IMR-90 (cell line): ENCODE measurements around the gene CCDC141. TPM values are rescaled to one million over a fixed set of nuclear protein-coding genes. Genes with fewer than 3 reads are reported as not detected.

ENCODE experiments used
- ATAC-seq: fragments of 200-7000 bp; cut with Tn5 transposase; 2 replicates; pipeline ENCODE4 v1.9.1; 2020; ENCODE audit warnings: low read depth, mild to moderate bottlenecking, moderate library complexity
- BruUV-seq: library from RNA; stranded (reverse); fragments of 400-500 nt; replicated peaks from 2 replicates; lab custom pipeline; 2021; lab: Mats Ljungman, UMichigan
- CTCF ChIA-PET: fragments of 300-600 bp; formaldehyde crosslinking; extraction: SDS; loops from one replicate; lab custom pipeline; 2021; ENCODE audit warnings: antibody characterized with exemption; lab: Yijun Ruan, JAX
- POLR2A ChIA-PET: fragments of 300-600 bp; sonication (Branson Sonifier 250); formaldehyde crosslinking; loops from one replicate; lab custom pipeline; 2022; ENCODE audit warnings: antibody characterized with exemption; ENCODE audit not compliant: unreplicated experiment; lab: Charles Lee
- DNase-seq: peaks from one replicate; pipeline ENCODE4 v3.0.0; 2013
- H2AFZ ChIP-seq: replicated peaks from 2 replicates; pipeline ENCODE3; 2013; ENCODE audit warnings: low read length, mild to moderate bottlenecking; ENCODE audit not compliant: poor library complexity
- H2AK5ac ChIP-seq: 2 replicates; pipeline ENCODE4 v1.6.1; 2013; ENCODE audit warnings: low read depth, low read length, inconsistent platforms
- H2AK9ac ChIP-seq: replicated peaks from 2 replicates; pipeline ENCODE3; 2013; ENCODE audit warnings: mild to moderate bottlenecking, low read depth, low read length, moderate library complexity; ENCODE audit not compliant: poor library complexity
- H2BK120ac ChIP-seq: 2 replicates; pipeline ENCODE4 v1.6.1; 2013; ENCODE audit warnings: low read depth, low read length, inconsistent platforms
- H2BK15ac ChIP-seq: 3 replicates; pipeline ENCODE4 v1.6.1; 2013; ENCODE audit warnings: low read depth, low read length, inconsistent platforms
- H2BK20ac ChIP-seq: 2 replicates; pipeline ENCODE4 v1.6.1; 2013; ENCODE audit warnings: low read depth, mild to moderate bottlenecking, inconsistent platforms, low read length, moderate library complexity
- H2BK5ac ChIP-seq: 2 replicates; pipeline ENCODE4 v1.6.1; 2013; ENCODE audit warnings: mild to moderate bottlenecking, low read depth, low read length, inconsistent platforms; ENCODE audit not compliant: poor library complexity, severe bottlenecking
- H3K14ac ChIP-seq: replicated peaks from 2 replicates; pipeline ENCODE4 v1.6.1; 2013; ENCODE audit warnings: low read depth, low read length, inconsistent platforms
- H3K18ac ChIP-seq: 2 replicates; pipeline ENCODE4 v1.6.1; 2013; ENCODE audit warnings: low read depth, low read length, control low read depth
- H3K23ac ChIP-seq: 2 replicates; pipeline ENCODE4 v1.6.1; 2013; ENCODE audit warnings: low read depth, low read length, inconsistent platforms
- H3K27ac ChIP-seq: 2 replicates; pipeline ENCODE4 v1.5.1; 2013; ENCODE audit warnings: mild to moderate bottlenecking, control low read depth, low read length; ENCODE audit not compliant: insufficient read depth
- H3K27me3 ChIP-seq: 2 replicates; pipeline ENCODE4 v1.6.1; 2013; ENCODE audit warnings: low read length; ENCODE audit not compliant: control insufficient read depth, insufficient read depth
- H3K36me3 ChIP-seq: 2 replicates; pipeline ENCODE4 v1.6.1; 2013; ENCODE audit warnings: low read length, mixed read lengths; ENCODE audit not compliant: control insufficient read depth, insufficient read depth
- H3K4ac ChIP-seq: 2 replicates; pipeline ENCODE4 v1.6.1; 2013; ENCODE audit warnings: low read depth, low read length, inconsistent platforms
- H3K4me1 ChIP-seq: 2 replicates; pipeline ENCODE4 v1.6.1; 2013; ENCODE audit warnings: low read length, mixed read lengths; ENCODE audit not compliant: control insufficient read depth, insufficient read depth
- H3K4me2 ChIP-seq: 2 replicates; pipeline ENCODE4 v1.6.1; 2013; ENCODE audit warnings: low read depth, mild to moderate bottlenecking, control low read depth, low read length, moderate library complexity
- H3K4me3 ChIP-seq: 2 replicates; pipeline ENCODE4 v1.5.1; 2013; ENCODE audit warnings: low read depth, mild to moderate bottlenecking, control low read depth, low read length, moderate library complexity; ENCODE audit not compliant: insufficient read depth
- H3K56ac ChIP-seq: 2 replicates; pipeline ENCODE4 v1.6.1; 2013; ENCODE audit warnings: low read length, inconsistent platforms; ENCODE audit not compliant: insufficient read depth; ENCODE audit errors: extremely low read depth
- H3K79me1 ChIP-seq, 2 experiments: 2 replicates each; pipeline ENCODE4 v1.6.1; 2013; ENCODE audit warnings: low read length in 2 of 2, inconsistent platforms in 1 of 2, low read depth in 1 of 2
- H3K9ac ChIP-seq: 2 replicates; pipeline ENCODE4 v1.6.1; 2013; ENCODE audit warnings: low read depth, low read length, control low read depth
- H3K9me1 ChIP-seq: 2 replicates; pipeline ENCODE4 v1.6.1; 2013; ENCODE audit warnings: low read length, inconsistent platforms; ENCODE audit not compliant: insufficient read depth
- H3K9me3 ChIP-seq: 2 replicates; pipeline ENCODE4 v1.6.1; 2013; ENCODE audit warnings: low read length; ENCODE audit not compliant: control insufficient read depth, insufficient read depth
- H4K20me1 ChIP-seq: 2 replicates; pipeline ENCODE4 v1.6.1; 2013; ENCODE audit warnings: low read length, inconsistent platforms; ENCODE audit not compliant: insufficient read depth
- H4K5ac ChIP-seq: 2 replicates; pipeline ENCODE4 v1.6.1; 2013; ENCODE audit warnings: mild to moderate bottlenecking, low read depth, low read length, control low read depth
- H4K8ac ChIP-seq, 2 experiments: 2 replicates each; pipeline ENCODE4 v1.6.1; 2013; ENCODE audit warnings: low read depth in 2 of 2, low read length in 2 of 2, control low read depth in 1 of 2, inconsistent platforms in 1 of 2
- H4K91ac ChIP-seq: 2 replicates; pipeline ENCODE4 v1.6.1; 2013; ENCODE audit warnings: low read depth, low read length, inconsistent platforms; ENCODE audit not compliant: insufficient read depth
- CEBPB ChIP-seq: IDR thresholded peaks from 2 replicates; pipeline ENCODE4 v1.6.1; 2012; ENCODE audit warnings: low read depth, low read length, improper control_type of control experiment
- MAFK ChIP-seq: IDR thresholded peaks from 2 replicates; pipeline ENCODE4 v1.6.1; 2012; ENCODE audit warnings: low read depth, low read length, improper control_type of control experiment
- NFE2L2 ChIP-seq: fragments of 150-350 bp; IDR thresholded peaks from 2 replicates; pipeline ENCODE4 v1.6.1; 2016; ENCODE audit warnings: low read depth, mild to moderate bottlenecking, low read length
- RFX5 ChIP-seq: IDR thresholded peaks from 2 replicates; pipeline ENCODE4 v1.8.0; 2012; ENCODE audit warnings: low read depth, mild to moderate bottlenecking, low read length, moderate library complexity
- USF2 ChIP-seq: fragments of 150-350 bp; IDR thresholded peaks from 2 replicates; pipeline ENCODE4 v1.6.1; 2017; ENCODE audit warnings: mild to moderate bottlenecking, antibody characterized with exemption, low read length, low read depth
- WGBS, 2 experiments: methylation state at CpG; one replicate each; pipeline versions ENCODE4 v1.1.5 to v1.1.7; 2013; ENCODE audit warnings: missing lambda C conversion rate in 2 of 2; ENCODE audit not compliant: insufficient read length in 1 of 2; ENCODE audit errors: extremely low coverage in 2 of 2; 5-methylcytosine and 5-hydroxymethylcytosine counted together
- dilution Hi-C: fragments of 300-500 bp; cut with HindIII; formaldehyde crosslinking; loops from one replicate; pipeline ENCODE4 v1.14.3; 2018; ENCODE audit warnings: low sequenced_read_pairs; ENCODE audit not compliant: unreplicated experiment
- in situ Hi-C: fragments of 300-500 bp; cut with MboI; formaldehyde crosslinking; loops from 3 replicates; pipeline ENCODE4 v1.14.3; 2019; ENCODE audit warnings: low sequenced_read_pairs, inconsistent platforms, mixed read lengths
- intact Hi-C: fragments of 100-400 bp; cut with micrococcal nuclease; formaldehyde crosslinking; loops from 2 replicates; pipeline ENCODE4 v1.10.0; 2022
- polyA plus RNA-seq, 3 experiments: library from polyadenylated mRNA; depleted of rRNA; stranded (reverse); fragments of >200 nt; gene quantifications; 2 replicates each; pipeline ENCODE4 v1.2.3, GENCODE V29; 2012; ENCODE audit warnings: low replicate concordance in 1 of 3
- total RNA-seq: library from RNA; depleted of rRNA; stranded (reverse); fragments of >200 nt; gene quantifications from 2 replicates; pipeline ENCODE4 v1.2.3, GENCODE V29; 2012

Gene CCDC141
- total and polyA plus RNA-seq, 2 of the 4 experiments (the other 2 are of a cell fraction): not detected

GRCh38 chr2:178891959-178892485 lies 157.9 kb downstream of the CCDC141 start:
- Histone ChIP-seq H2BK120ac (no peak overlapping the region), H2AFZ (no peak overlapping the region), H4K91ac (no peak overlapping the region), H3K9me3 (no peaks in the 10 kb centered on the region), H3K4me1 (no peaks in the 10 kb centered on the region), H2AK9ac (no peak overlapping the region), H4K5ac (no peak overlapping the region), H3K14ac (no peak overlapping the region), H3K36me3 (no peaks in the 10 kb centered on the region), H4K20me1 (no peaks in the 10 kb centered on the region), H4K8ac (no peak overlapping the region), H3K27ac (no peak overlapping the region), H3K4me2 (no peak overlapping the region), H3K79me1 (no peaks in the 10 kb centered on the region), H3K56ac (no peak overlapping the region), H2BK20ac (no peak overlapping the region), H3K4ac (no peak overlapping the region), H3K27me3 (peaks cover 4% of the 10 kb centered on the region; the same call in 1 of the 2 replicates), H3K9ac (no peak overlapping the region), H2BK5ac (no peak overlapping the region), H2BK15ac (no peak overlapping the region), H3K23ac (no peak overlapping the region), H2AK5ac (no peak overlapping the region), H3K4me3 (no peak overlapping the region), H3K18ac (no peak overlapping the region), H3K9me1 (no peaks in the 10 kb centered on the region)
- CTCF ChIA-PET: interaction anchor here (0.6 to 1.4 kb wide), 7 partner anchors 8 to 71 kb away, joined by 3 to 7 read pairs (median 3); no protein-coding TSS in a partner anchor
- in situ Hi-C loops (no loop called here), intact Hi-C loops (loop anchor here (1.0 kb wide), 2 partner anchors 22 to 239 kb away; no protein-coding TSS in a partner anchor), dilution Hi-C loops (no loop called here)
- no peak for DNase-seq
- BruUV-seq: no TSS peak
- POLR2A ChIA-PET: no interaction called here
- ATAC-seq: no peak
- WGBS, 2 experiments: no CpG with 5 or more reads among the region's 5 CpGs
- TF ChIP-seq RFX5 (no peak), NFE2L2 (peak; percentile 63), MAFK (no peak), USF2 (no peak), CEBPB (no peak)
